HepG2 (cell line): ENCODE results near the gene PAK1. TPM values are rescaled to one million over a fixed set of nuclear protein-coding genes. Genes with fewer than 3 reads are reported as not detected.

Experiments
- ATAC-seq: fragments of 200-7000 bp; cut with Tn5 transposase; 3 replicates; pipeline ENCODE4 v1.9.1; 2020; ENCODE audit warnings: mild to moderate bottlenecking, moderate library complexity
- BruUV-seq: library from RNA; stranded (reverse); fragments of 400-500 nt; replicated peaks from 2 replicates; lab custom pipeline; 2021; lab: Mats Ljungman, UMichigan
- CTCF ChIA-PET: fragments of 300-600 bp; formaldehyde crosslinking; extraction: SDS; loops from one replicate; lab custom pipeline; 2021; ENCODE audit warnings: low total read pairs, inconsistent platforms, low intra/inter-chr PET ratio; lab: Yijun Ruan, JAX
- POLR2A ChIA-PET: fragments of 350-600 bp; sonication (Branson Sonifier 250); formaldehyde crosslinking; loops from one replicate; lab custom pipeline; 2020; ENCODE audit warnings: antibody characterized with exemption, inconsistent platforms; lab: Yijun Ruan, JAX
- DNase-seq: peaks from one replicate; pipeline ENCODE4 v3.0.0-alpha.2; 2015; ENCODE audit warnings: low spot score
- FAIRE-seq: peaks from 3 replicates; lab custom pipeline; 2011; peaks lifted over from hg19 to GRCh38; lab: Jason Lieb, UNC
- H2AFZ ChIP-seq: one replicate; pipeline ENCODE4 v1.6.1; 2011; ENCODE audit warnings: low read length, inconsistent platforms
- H3K27ac ChIP-seq: fragments of 300-600 bp; 3 replicates; pipeline ENCODE4 v1.8.0; 2011; ENCODE audit warnings: mixed run types, mild to moderate bottlenecking, mixed read lengths, low read length, inconsistent platforms; ENCODE audit not compliant: insufficient read depth; ENCODE audit errors: extremely low read length
- H3K27me3 ChIP-seq, 2 experiments: fragments of 200-600 bp in 1 of 2; 2 replicates in 1 of 2; 3 replicates in 1 of 2; pipeline versions ENCODE4 v1.6.0 to v1.8.0; 2011; ENCODE audit warnings: low read length in 2 of 2, mild to moderate bottlenecking in 2 of 2, moderate library complexity in 2 of 2, inconsistent platforms in 1 of 2; ENCODE audit not compliant: insufficient read depth in 2 of 2, control insufficient read depth in 1 of 2
- H3K36me3 ChIP-seq, 2 experiments: fragments of 200-600 bp in 1 of 2; replicated peaks in 1 of 2; 2 replicates in 1 of 2; 3 replicates in 1 of 2; pipeline versions ENCODE4 v1.5.1 to v1.8.0; 2011; ENCODE audit warnings: low read length in 2 of 2, inconsistent platforms in 1 of 2; ENCODE audit not compliant: insufficient read depth in 2 of 2, control insufficient read depth in 1 of 2
- H3K4me1 ChIP-seq: 2 replicates; pipeline ENCODE4 v1.5.1; 2012; ENCODE audit warnings: low read length, inconsistent platforms; ENCODE audit not compliant: insufficient read depth
- H3K4me2 ChIP-seq: 2 replicates; pipeline ENCODE4 v1.6.0; 2011; ENCODE audit warnings: low read depth, low read length, inconsistent platforms
- H3K4me3 ChIP-seq, 3 experiments: fragments of 200-600 bp in 1 of 3; sonication (generic), shearing (Covaris generic) in 1 of 3; replicated peaks in 1 of 3; 2 replicates each; pipeline ENCODE4 v1.5.1; 2011 to 2016; ENCODE audit warnings: low read length in 3 of 3, inconsistent platforms in 2 of 3, low read depth in 2 of 3, mild to moderate bottlenecking in 2 of 3, control low read depth in 1 of 3, mixed read lengths in 1 of 3; ENCODE audit not compliant: insufficient read depth in 1 of 3
- H3K79me2 ChIP-seq: one replicate; pipeline ENCODE4 v1.6.1; 2011; ENCODE audit warnings: low read length, inconsistent platforms; ENCODE audit not compliant: insufficient read depth
- H3K9ac ChIP-seq: 2 replicates; pipeline ENCODE4 v1.6.0; 2011; ENCODE audit warnings: mild to moderate bottlenecking, low read depth, low read length, inconsistent platforms; ENCODE audit not compliant: insufficient read depth
- H3K9me3 ChIP-seq: 2 replicates; pipeline ENCODE4 v1.5.1; 2012; ENCODE audit warnings: mild to moderate bottlenecking, low read length
- H4K20me1 ChIP-seq: 2 replicates; pipeline ENCODE4 v1.6.0; 2011; ENCODE audit warnings: inconsistent platforms, mild to moderate bottlenecking, low read length, moderate library complexity; ENCODE audit not compliant: insufficient read depth
- FOXM1 ChIP-seq: sonication (generic); formaldehyde crosslinking; IDR thresholded peaks from 2 replicates; pipeline ENCODE4 v1.5.0; 2020; ENCODE audit warnings: missing genetic modification reagents
- HNRNPK ChIP-seq: fragments of 200-400 bp; formaldehyde crosslinking; IDR thresholded peaks from 2 replicates; pipeline ENCODE4 v1.6.1; 2018; ENCODE audit warnings: low read length, low read depth, moderate library complexity, mild to moderate bottlenecking; ENCODE audit not compliant: poor library complexity, severe bottlenecking
- NKX3-1 ChIP-seq: sonication (generic); formaldehyde crosslinking; IDR thresholded peaks from 2 replicates; pipeline ENCODE4 v1.5.0; 2020; ENCODE audit warnings: missing genetic modification reagents
- RNF2 ChIP-seq: fragments of 450-650 bp; conservative IDR thresholded peaks from 2 replicates; pipeline ENCODE4 v1.6.1; 2016; ENCODE audit warnings: low read depth
- TFE3 ChIP-seq: IDR thresholded peaks from 2 replicates; pipeline ENCODE4 v1.6.1; 2016
- TRIM24 ChIP-seq: sonication (generic); formaldehyde crosslinking; IDR thresholded peaks from 2 replicates; pipeline ENCODE4 v1.8.0; 2022; ENCODE audit warnings: mild to moderate bottlenecking, missing genetic modification reagents
- ZNF512 ChIP-seq: sonication (generic); formaldehyde crosslinking; IDR thresholded peaks from 2 replicates; pipeline ENCODE4 v1.4.0; 2020; ENCODE audit warnings: mild to moderate bottlenecking, missing genetic modification reagents
- ZNF597 ChIP-seq: sonication (generic); formaldehyde crosslinking; IDR thresholded peaks from 2 replicates; pipeline ENCODE4 v1.5.0; 2020; ENCODE audit warnings: missing genetic modification reagents
- WGBS: methylation state at CpG from one replicate; pipeline ENCODE4 v1.1.6; 2017; ENCODE audit warnings: low lambda C conversion rate; 5-methylcytosine and 5-hydroxymethylcytosine counted together
- in situ Hi-C: cut with HindIII; loops from 2 replicates; pipeline ENCODE4 v1.10.0; 2017; ENCODE audit warnings: low pct_unique_long_range_greater_than_20kb; ENCODE audit not compliant: extremely low pct_ligation_motif_present
- intact Hi-C: fragments of 100-400 bp; cut with micrococcal nuclease; formaldehyde crosslinking; loops from one replicate; pipeline ENCODE4 v1.10.0; 2022; ENCODE audit not compliant: unreplicated experiment
- polyA plus RNA-seq, 8 experiments: library from polyadenylated mRNA; depleted of rRNA in 3 of 8; stranded (reverse) in 7 of 8; unstranded in 1 of 8; fragments of >200 nt; fragmentation: Illumina TruSeq in 4 of 8; extraction: Trizol in 4 of 8; gene quantifications; 2 replicates each; pipeline versions ENCODE4 v1.2.1 to v1.2.3, GENCODE V29; 2011 to 2016; ENCODE audit warnings: low read depth in 4 of 8, missing spikeins in 1 of 8, mixed read lengths in 1 of 8; ENCODE audit not compliant: insufficient read depth in 1 of 8
- total RNA-seq, 5 experiments: library from RNA; depleted of rRNA; stranded (reverse); fragments of >200 nt; fragmentation: Illumina TruSeq; extraction: Trizol; gene quantifications; 2 replicates each; pipeline ENCODE4 v1.2.3, GENCODE V29; 2016; ENCODE audit warnings: low read depth in 1 of 5

PAK1 gene
- total and polyA plus RNA-seq, 2 of the 13 experiments (the other 11 are each of a cell fraction or from before 2014, with no cell fraction given): 1.5 to 4.3 TPM

GRCh38 chr11:77289737-77290136 lies 184.2 kb downstream of the PAK1 start:
- no TSS peak for BruUV-seq
- Histone ChIP-seq H3K9ac (no peak overlapping the region), H4K20me1 (no peaks in the 10 kb centered on the region), H3K36me3 (no peaks in the 10 kb centered on the region), H3K79me2 (no peaks in the 10 kb centered on the region), H3K4me1 (no peaks in the 10 kb centered on the region), H3K9me3 (no peaks in the 10 kb centered on the region), H3K27ac (no peak overlapping the region), H2AFZ (no peak overlapping the region), H3K27me3 (peaks cover 1 to 3% of the 10 kb centered on the region in 2 experiments; a peak in 1 of 5 replicates), H3K4me3 (no peak overlapping the region), H3K4me2 (no peak overlapping the region)
- no peak for FAIRE-seq
- ATAC-seq: no peak
- ChIA-PET CTCF (no interaction called here), POLR2A (no interaction called here)
- no peak for DNase-seq
- 17% methylated on average over 4 of the region's 4 CpGs for WGBS
- in situ Hi-C loops (no loop called here), intact Hi-C loops (no loop called here)
- TF ChIP-seq TFE3 (no peak), RNF2 (no peak), FOXM1 (CRISPR knock-in tag) (no peak), HNRNPK (peak; percentile 77), NKX3-1 (CRISPR knock-in tag) (no peak), TRIM24 (CRISPR knock-in tag) (no peak), ZNF512 (CRISPR knock-in tag) (no peak), ZNF597 (CRISPR knock-in tag) (no peak)
